ENCODE data around the gene C1orf52. TPM values are rescaled to one million over a fixed set of nuclear protein-coding genes. Genes with fewer than 3 reads are reported as not detected.

The C1orf52 gene
- total and polyA plus RNA-seq, 9 of the 15 experiments (the other 6 are each of a cell fraction or from before 2014, with no cell fraction given), result 17.0 to 38.5 (median 33.0) TPM

DNA sequence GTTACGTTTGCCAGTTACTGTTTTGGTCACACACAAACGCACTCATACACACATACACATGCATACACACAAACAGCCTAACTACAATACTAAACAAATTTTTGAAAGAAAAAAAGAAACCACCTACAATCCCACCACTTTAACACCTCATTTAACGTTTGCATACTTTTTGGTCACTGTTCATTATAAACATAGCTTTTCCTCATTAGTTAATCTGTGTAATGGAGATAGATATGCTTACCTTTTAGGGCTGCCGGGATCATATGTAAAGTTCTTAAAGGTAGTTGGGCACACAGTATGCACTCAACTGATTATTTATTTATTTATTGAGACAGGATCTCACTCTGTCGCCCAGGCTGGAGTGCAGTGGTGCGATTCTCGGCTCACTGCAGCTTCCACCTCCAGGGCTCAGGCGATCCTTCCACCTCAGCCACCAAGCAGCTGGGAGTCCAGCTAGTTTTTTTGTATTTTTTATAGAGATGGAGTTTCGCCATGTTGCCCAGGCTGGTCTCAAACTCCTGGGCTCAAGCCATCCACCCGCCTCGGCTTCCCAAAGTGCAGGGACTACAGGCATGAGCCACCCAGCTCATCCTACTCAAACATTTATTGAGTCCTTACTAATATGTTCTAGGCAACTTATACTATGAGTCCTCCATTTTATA lies 17.6 kb upstream of the C1orf52 start (continued):
- TF ChIP-seq, protein P1, sequence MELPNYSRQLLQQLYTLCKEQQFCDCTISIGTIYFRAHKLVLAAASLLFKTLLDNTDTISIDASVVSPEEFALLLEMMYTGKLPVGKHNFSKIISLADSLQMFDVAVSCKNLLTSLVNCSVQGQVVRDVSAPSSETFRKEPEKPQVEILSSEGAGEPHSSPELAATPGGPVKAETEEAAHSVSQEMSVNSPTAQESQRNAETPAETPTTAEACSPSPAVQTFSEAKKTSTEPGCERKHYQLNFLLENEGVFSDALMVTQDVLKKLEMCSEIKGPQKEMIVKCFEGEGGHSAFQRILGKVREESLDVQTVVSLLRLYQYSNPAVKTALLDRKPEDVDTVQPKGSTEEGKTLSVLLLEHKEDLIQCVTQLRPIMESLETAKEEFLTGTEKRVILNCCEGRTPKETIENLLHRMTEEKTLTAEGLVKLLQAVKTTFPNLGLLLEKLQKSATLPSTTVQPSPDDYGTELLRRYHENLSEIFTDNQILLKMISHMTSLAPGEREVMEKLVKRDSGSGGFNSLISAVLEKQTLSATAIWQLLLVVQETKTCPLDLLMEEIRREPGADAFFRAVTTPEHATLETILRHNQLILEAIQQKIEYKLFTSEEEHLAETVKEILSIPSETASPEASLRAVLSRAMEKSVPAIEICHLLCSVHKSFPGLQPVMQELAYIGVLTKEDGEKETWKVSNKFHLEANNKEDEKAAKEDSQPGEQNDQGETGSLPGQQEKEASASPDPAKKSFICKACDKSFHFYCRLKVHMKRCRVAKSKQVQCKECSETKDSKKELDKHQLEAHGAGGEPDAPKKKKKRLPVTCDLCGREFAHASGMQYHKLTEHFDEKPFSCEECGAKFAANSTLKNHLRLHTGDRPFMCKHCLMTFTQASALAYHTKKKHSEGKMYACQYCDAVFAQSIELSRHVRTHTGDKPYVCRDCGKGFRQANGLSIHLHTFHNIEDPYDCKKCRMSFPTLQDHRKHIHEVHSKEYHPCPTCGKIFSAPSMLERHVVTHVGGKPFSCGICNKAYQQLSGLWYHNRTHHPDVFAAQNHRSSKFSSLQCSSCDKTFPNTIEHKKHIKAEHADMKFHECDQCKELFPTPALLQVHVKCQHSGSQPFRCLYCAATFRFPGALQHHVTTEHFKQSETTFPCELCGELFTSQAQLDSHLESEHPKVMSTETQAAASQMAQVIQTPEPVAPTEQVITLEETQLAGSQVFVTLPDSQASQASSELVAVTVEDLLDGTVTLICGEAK (IDR thresholded peaks at IDR 0.05), result peak; percentile 9; the same call in 1 of the 2 replicates
- TF ChIP-seq, protein P1 (CRISPR knock-in tag; IDR thresholded peaks at IDR 0.05), result no peak
- TF ChIP-seq NR4A1 (CRISPR knock-in tag; IDR thresholded peaks at IDR 0.05) (no peak), NR4A1 (tag; IDR thresholded peaks at IDR 0.05) (no peak), DMBX1 (CRISPR knock-in tag; IDR thresholded peaks at IDR 0.05; ENCODE audit: borderline replicate concordance) (no peak), SMC3 (conservative IDR thresholded peaks at IDR 0.05; ENCODE audit: insufficient read depth, low read depth, low read length) (no peak), KDM4B (IDR thresholded peaks at IDR 0.05; ENCODE audit: borderline replicate concordance in 2 of 2, low read depth in 1 of 2) (no peak), SMAD3 (CRISPR knock-in tag; conservative IDR thresholded peaks at IDR 0.05) (no peak), NCOR1 (IDR thresholded peaks at IDR 0.05) (no peak), BCOR (IDR thresholded peaks at IDR 0.05) (no peak; the same call in 1 of the 2 replicates), ZNF354B (CRISPR knock-in tag; IDR thresholded peaks at IDR 0.05) (no peak), ZNF79 (CRISPR knock-in tag; IDR thresholded peaks at IDR 0.05; ENCODE audit: low read depth) (no peak)
- TF ChIP-seq, protein P2, sequence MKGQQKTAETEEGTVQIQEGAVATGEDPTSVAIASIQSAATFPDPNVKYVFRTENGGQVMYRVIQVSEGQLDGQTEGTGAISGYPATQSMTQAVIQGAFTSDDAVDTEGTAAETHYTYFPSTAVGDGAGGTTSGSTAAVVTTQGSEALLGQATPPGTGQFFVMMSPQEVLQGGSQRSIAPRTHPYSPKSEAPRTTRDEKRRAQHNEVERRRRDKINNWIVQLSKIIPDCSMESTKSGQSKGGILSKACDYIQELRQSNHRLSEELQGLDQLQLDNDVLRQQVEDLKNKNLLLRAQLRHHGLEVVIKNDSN (CRISPR knock-in tag; IDR thresholded peaks at IDR 0.05), result no peak
- TF ChIP-seq, protein P3, sequence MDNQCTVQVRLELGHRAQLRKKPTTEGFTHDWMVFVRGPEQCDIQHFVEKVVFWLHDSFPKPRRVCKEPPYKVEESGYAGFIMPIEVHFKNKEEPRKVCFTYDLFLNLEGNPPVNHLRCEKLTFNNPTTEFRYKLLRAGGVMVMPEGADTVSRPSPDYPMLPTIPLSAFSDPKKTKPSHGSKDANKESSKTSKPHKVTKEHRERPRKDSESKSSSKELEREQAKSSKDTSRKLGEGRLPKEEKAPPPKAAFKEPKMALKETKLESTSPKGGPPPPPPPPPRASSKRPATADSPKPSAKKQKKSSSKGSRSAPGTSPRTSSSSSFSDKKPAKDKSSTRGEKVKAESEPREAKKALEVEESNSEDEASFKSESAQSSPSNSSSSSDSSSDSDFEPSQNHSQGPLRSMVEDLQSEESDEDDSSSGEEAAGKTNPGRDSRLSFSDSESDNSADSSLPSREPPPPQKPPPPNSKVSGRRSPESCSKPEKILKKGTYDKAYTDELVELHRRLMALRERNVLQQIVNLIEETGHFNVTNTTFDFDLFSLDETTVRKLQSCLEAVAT (IDR thresholded peaks at IDR 0.05), result peak in 1 of 2 experiments; percentile 40; a peak in 1 of 4 replicates
- TF ChIP-seq, protein P4, sequence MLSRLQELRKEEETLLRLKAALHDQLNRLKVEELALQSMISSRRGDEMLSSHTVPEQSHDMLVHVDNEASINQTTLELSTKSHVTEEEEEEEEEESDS (CRISPR knock-in tag; IDR thresholded peaks at IDR 0.05), result no peak
- TF ChIP-seq, protein P5, sequence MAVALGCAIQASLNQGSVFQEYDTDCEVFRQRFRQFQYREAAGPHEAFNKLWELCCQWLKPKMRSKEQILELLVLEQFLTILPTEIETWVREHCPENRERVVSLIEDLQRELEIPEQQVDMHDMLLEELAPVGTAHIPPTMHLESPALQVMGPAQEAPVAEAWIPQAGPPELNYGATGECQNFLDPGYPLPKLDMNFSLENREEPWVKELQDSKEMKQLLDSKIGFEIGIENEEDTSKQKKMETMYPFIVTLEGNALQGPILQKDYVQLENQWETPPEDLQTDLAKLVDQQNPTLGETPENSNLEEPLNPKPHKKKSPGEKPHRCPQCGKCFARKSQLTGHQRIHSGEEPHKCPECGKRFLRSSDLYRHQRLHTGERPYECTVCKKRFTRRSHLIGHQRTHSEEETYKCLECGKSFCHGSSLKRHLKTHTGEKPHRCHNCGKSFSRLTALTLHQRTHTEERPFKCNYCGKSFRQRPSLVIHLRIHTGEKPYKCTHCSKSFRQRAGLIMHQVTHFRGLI (CRISPR knock-in tag; IDR thresholded peaks at IDR 0.05), result no peak
